Femur (tissue), 1 donor: ENCODE measurements around the gene SMIM1.
"Not testable (repeated sequence)": the region's sequence is repeated elsewhere in the genome, so short reads cannot be mapped to it uniquely, and the experiment has no call there.

ENCODE experiments used
- DNase-seq: peaks from one replicate; pipeline ENCODE4 v3.0.0-alpha.2; 2017

SMIM1 gene

GRCh38 chr1:3796215-3797061 lies 23.9 kb downstream of the SMIM1 start, which contains the start of gene LRRC47:
LRRC47 (minus strand) TSS chr1:3796498; CDS start chr1:3796476, 22 bp downstream.
- peak; percentile 96 for DNase-seq

GRCh38 chr1:3799976-3800685 lies 27.6 kb downstream of the SMIM1 start:
- no peak for DNase-seq

GRCh38 chr1:3800795-3801194 lies 28.2 kb downstream of the SMIM1 start:
- DNase-seq, result not testable (repeated sequence)

- DNase-seq, result no peak
Measured at GRCh38 chr1:3803905-3804626, 31.5 kb downstream of the SMIM1 start.

GRCh38 chr1:3804627-3804944 lies 32.0 kb downstream of the SMIM1 start:
- DNase-seq, result not testable (repeated sequence)

- no peak for DNase-seq
Measured at GRCh38 chr1:3805038-3805437, 32.5 kb downstream of the SMIM1 start.

- DNase-seq, result no peak
Measured at GRCh38 chr1:3807769-3808168, 35.2 kb downstream of the SMIM1 start.

- DNase-seq, result no peak
Measured at GRCh38 chr1:3809680-3810079, 37.1 kb downstream of the SMIM1 start.

- DNase-seq, result not testable (repeated sequence)
Measured at GRCh38 chr1:3810149-3810761, 37.7 kb downstream of the SMIM1 start.

- DNase-seq, result no peak
Measured at GRCh38 chr1:3811595-3811911, 39.0 kb downstream of the SMIM1 start.

- no peak for DNase-seq
Measured at GRCh38 chr1:3814065-3814464, 41.5 kb downstream of the SMIM1 start.

GRCh38 chr1:3814771-3815561 lies 42.4 kb downstream of the SMIM1 start:
- no peak for DNase-seq

GRCh38 chr1:3816331-3817137 lies 44.0 kb downstream of the SMIM1 start:
- no peak for DNase-seq

GRCh38 chr1:3817138-3817740 lies 44.7 kb downstream of the SMIM1 start:
- DNase-seq, result no peak

GRCh38 chr1:3817821-3818597 lies 45.5 kb downstream of the SMIM1 start:
- DNase-seq, result no peak

- DNase-seq, result no peak
Measured at GRCh38 chr1:3819771-3820200, 47.2 kb downstream of the SMIM1 start.

- no peak for DNase-seq
Measured at GRCh38 chr1:3820316-3820715, 47.8 kb downstream of the SMIM1 start.

- no peak for DNase-seq
Measured at GRCh38 chr1:3821004-3821403, 48.5 kb downstream of the SMIM1 start.

GRCh38 chr1:3821447-3821846 lies 48.9 kb downstream of the SMIM1 start:
- DNase-seq, result no peak

GRCh38 chr1:3821908-3822307 lies 49.4 kb downstream of the SMIM1 start:
- DNase-seq, result no peak
